Endodermal cell (in vitro differentiated cells): ENCODE results near the gene PET117. TPM values are rescaled to one million over a fixed set of nuclear protein-coding genes. Genes with fewer than 3 reads are reported as not detected.

ENCODE experiments used
- DNase-seq: peaks from one replicate; pipeline ENCODE4 v3.0.0-alpha.2; 2017
- H3K27ac ChIP-seq: 2 replicates; pipeline ENCODE4 v1.5.1; 2013; ENCODE audit warnings: mild to moderate bottlenecking, low read depth, low read length, moderate library complexity
- H3K27me3 ChIP-seq: 2 replicates; pipeline ENCODE4 v1.6.1; 2013; ENCODE audit warnings: mild to moderate bottlenecking, low read length, moderate library complexity; ENCODE audit not compliant: insufficient read depth, control insufficient read depth, poor library complexity, severe bottlenecking
- H3K36me3 ChIP-seq: 2 replicates; pipeline ENCODE4 v1.7.0; 2013; ENCODE audit warnings: mild to moderate bottlenecking, low read length, moderate library complexity; ENCODE audit not compliant: control insufficient read depth, insufficient read depth
- H3K4me1 ChIP-seq: one replicate; pipeline ENCODE4 v1.7.0; 2013; ENCODE audit warnings: low read length; ENCODE audit not compliant: control insufficient read depth, insufficient read depth
- H3K4me3 ChIP-seq: 2 replicates; pipeline ENCODE4 v1.5.1; 2013; ENCODE audit warnings: mild to moderate bottlenecking, low read length, moderate library complexity
- H3K9ac ChIP-seq: 2 replicates; pipeline ENCODE4 v1.6.1; 2013; ENCODE audit warnings: mild to moderate bottlenecking, low read length, moderate library complexity; ENCODE audit not compliant: poor library complexity, severe bottlenecking; ENCODE audit errors: extremely low read depth
- H3K9me3 ChIP-seq: 2 replicates; pipeline ENCODE4 v1.6.1; 2013; ENCODE audit warnings: mild to moderate bottlenecking, low read length, moderate library complexity; ENCODE audit not compliant: control insufficient read depth
- H3K27ac Mint-ChIP-seq: 2 replicates; pipeline ENCODE4 v1.8.0; 2020; ENCODE audit warnings: mixed read lengths
- H3K27me3 Mint-ChIP-seq: 2 replicates; pipeline ENCODE4 v1.8.0; 2021; ENCODE audit warnings: mild to moderate bottlenecking, mixed read lengths; ENCODE audit not compliant: insufficient read depth
- H3K36me3 Mint-ChIP-seq: 2 replicates; pipeline ENCODE4 v1.8.0; 2020; ENCODE audit warnings: low read depth, mixed read lengths
- H3K4me1 Mint-ChIP-seq: 2 replicates; pipeline ENCODE4 v1.8.0; 2020; ENCODE audit warnings: mixed read lengths
- H3K4me3 Mint-ChIP-seq: 2 replicates; pipeline ENCODE4 v1.8.0; 2020; ENCODE audit warnings: mild to moderate bottlenecking, moderate library complexity, mixed read lengths
- H3K9me3 Mint-ChIP-seq: 2 replicates; pipeline ENCODE4 v1.8.0; 2020; ENCODE audit warnings: mild to moderate bottlenecking, mixed read lengths
- CTCF ChIP-seq: fragments of 200-600 bp; sonication (generic); conservative IDR thresholded peaks from 2 replicates; pipeline ENCODE4 v1.5.0; 2021; ENCODE audit warnings: antibody characterized with exemption, mild to moderate bottlenecking
- WGBS, 2 experiments: methylation state at CpG; one replicate each; pipeline versions ENCODE4 v1.1.5 to v1.1.7; 2013; ENCODE audit warnings: missing lambda C conversion rate in 2 of 2, mixed read lengths in 1 of 2; ENCODE audit not compliant: insufficient coverage in 1 of 2, insufficient read length in 1 of 2; 5-methylcytosine and 5-hydroxymethylcytosine counted together
- total RNA-seq, 2 donors: library from RNA; stranded (reverse); fragmentation: NEBNext Ultra II Directional in 1 of 2; extraction: Animal tissue kit (Norgen Biotek cat#: 25700) in 1 of 2; gene quantifications; 2 replicates in 1 of 2; 3 replicates in 1 of 2; pipeline ENCODE4 v1.2.1, GENCODE V29; 2021

Gene PET117
- total RNA-seq, 2 donors from 2014 or later, result 34.2 to 44.4 TPM

DNA sequence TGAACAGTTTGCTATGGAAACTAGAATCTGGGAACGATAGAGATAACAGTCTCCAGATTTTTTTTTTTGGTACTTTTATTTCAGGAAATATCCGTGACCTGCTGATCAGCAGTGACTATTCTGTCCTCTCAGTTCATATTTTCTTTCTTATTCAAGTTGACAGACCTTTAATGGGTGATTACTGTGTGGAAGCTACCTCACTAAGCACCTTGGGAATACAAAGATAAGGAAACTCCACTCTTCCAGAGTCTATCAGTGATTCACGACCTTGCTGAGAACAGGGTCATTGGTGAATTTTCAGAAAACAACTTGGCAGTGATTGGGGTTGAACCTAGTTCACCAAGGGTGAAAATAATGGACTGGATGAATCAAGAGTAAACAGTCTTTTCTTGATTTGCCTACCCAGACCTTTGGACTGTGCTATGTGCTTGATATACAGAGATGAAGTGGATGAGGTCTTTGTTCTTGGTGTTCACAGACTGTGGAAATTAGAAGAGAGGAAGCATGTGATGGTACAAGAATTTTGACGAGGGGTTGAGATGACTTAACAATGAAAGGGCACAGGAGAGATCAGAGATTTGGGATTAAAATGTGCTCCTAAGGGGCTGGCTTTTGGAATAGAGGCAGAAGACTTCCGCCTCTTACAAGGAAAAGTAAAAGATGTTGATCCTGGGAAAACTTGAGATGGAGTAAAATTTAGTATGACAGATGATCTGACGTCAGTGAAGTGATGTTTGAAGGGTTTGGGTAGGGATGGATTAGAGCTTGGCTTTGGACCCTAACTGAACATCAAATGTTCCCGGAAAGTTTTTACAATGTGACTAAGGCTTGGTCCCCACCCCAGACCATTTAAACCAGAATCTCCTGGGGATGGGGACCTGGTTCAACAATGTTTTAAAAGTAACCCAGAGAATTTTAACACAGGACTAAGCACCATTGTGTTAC lies 1.2 kb downstream of the PET117 start:
- H3K9me3 ChIP-seq, result no peaks in the 10 kb centered on the region
- H3K36me3 ChIP-seq, result peaks cover 15% of the 10 kb centered on the region
- Mint-ChIP-seq H3K27me3 (no peaks in the 10 kb centered on the region), H3K4me1 (peaks cover 29% of the 10 kb centered on the region), H3K9me3 (no peaks in the 10 kb centered on the region), H3K36me3 (peaks cover 17% of the 10 kb centered on the region), H3K27ac (peak overlapping the region; percentile 0), H3K4me3 (peak overlapping the region; percentile 76)
- H3K4me1 ChIP-seq, result peaks cover 6% of the 10 kb centered on the region
- H3K27me3 ChIP-seq, result no peaks in the 10 kb centered on the region
- no peak for DNase-seq
- H3K9ac ChIP-seq, result peak overlapping the region; percentile 87
- TF ChIP-seq CTCF, result no peak
- 45 to 52% methylated on average over 5 to 7 of the region's 7 CpGs for WGBS, 2 experiments
- no peak overlapping the region for H3K27ac ChIP-seq
- peak overlapping the region; percentile 97 for H3K4me3 ChIP-seq

DNA sequence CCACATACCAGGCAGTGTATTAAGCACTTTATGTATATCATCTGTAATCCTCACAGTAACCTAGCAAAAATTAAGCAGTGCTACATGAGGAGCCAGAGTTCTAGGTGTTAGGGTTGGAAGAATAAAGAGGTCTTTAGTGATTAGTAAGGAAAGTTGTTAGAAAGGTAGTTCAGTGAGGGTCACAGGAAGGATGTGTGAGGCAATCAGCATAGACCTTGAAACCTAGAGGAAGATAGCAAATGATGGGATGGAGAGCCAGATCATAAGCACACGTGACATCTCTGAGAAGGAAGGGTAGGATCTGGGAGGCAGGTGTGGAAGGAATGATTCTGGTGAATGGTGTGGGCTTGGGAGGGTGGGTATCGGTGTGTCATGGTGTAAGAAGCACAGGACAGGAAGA lies 2.2 kb downstream of the PET117 start:
- no peaks in the 10 kb centered on the region for H3K27me3 Mint-ChIP-seq

DNA sequence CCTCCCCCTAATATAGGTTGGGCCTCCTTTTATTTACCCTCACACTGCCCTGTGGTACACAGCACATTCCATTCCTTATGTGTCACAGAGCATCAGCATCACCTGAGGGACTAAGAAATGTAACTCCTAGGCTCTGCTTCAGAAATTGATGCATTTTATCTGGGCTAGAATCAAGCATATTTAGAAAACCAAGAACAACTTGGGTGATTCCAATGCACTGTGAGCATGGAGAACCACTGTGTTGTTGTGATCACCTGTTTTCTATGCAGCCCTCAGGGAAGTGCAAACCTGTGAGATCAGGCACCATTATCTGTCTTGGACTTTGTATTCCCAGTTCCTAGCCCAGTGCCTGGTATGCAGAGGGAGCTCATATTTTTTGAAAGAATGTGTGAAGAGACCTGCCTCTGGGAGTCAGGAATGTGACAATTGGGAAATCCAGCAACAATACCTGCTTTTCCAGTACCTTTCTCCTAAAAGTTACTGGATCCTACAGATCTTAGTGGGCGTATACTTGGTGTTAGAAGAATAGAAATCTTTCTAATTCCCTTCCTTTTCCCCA lies 7.0 kb downstream of the PET117 start:
- no peaks in the 10 kb centered on the region for H3K9me3 Mint-ChIP-seq
- Histone ChIP-seq H3K36me3 (peaks cover 36% of the 10 kb centered on the region), H3K4me1 (peaks cover 13% of the 10 kb centered on the region), H3K4me3 (peak overlapping the region; percentile 39), H3K27me3 (no peaks in the 10 kb centered on the region), H3K9me3 (no peaks in the 10 kb centered on the region), H3K9ac (peak overlapping the region; percentile 44), H3K27ac (peak overlapping the region; percentile 34)
- H3K36me3 Mint-ChIP-seq, result peaks cover 43% of the 10 kb centered on the region
- no peak for TF ChIP-seq CTCF
- H3K27me3 Mint-ChIP-seq, result no peaks in the 10 kb centered on the region
- H3K27ac Mint-ChIP-seq, result peak overlapping the region; percentile 98
- peak overlapping the region; percentile 26 for H3K4me3 Mint-ChIP-seq
- 80% methylated on average over 1 of the region's 1 CpG; no CpG with 5 or more reads in 1 of the 2 experiments for WGBS, 2 experiments
- DNase-seq, result peak; percentile 67
- peaks cover 39% of the 10 kb centered on the region for H3K4me1 Mint-ChIP-seq

More for the DNA sequence above, 2.2 kb downstream of the PET117 start:
- peak overlapping the region; percentile 76 for H3K4me3 Mint-ChIP-seq
- H3K9ac ChIP-seq, result no peak overlapping the region
- peak overlapping the region; percentile 41 for H3K27ac Mint-ChIP-seq
- WGBS, 2 experiments, result 96% methylated on average over 2 of the region's 2 CpGs
- H3K4me3 ChIP-seq, result peak overlapping the region; percentile 97
- peaks cover 11% of the 10 kb centered on the region for H3K4me1 ChIP-seq
- DNase-seq, result no peak
- peaks cover 33% of the 10 kb centered on the region for H3K4me1 Mint-ChIP-seq
- H3K27me3 ChIP-seq, result no peaks in the 10 kb centered on the region
- peaks cover 15% of the 10 kb centered on the region for H3K36me3 ChIP-seq
- no peaks in the 10 kb centered on the region for H3K9me3 ChIP-seq
- peaks cover 24% of the 10 kb centered on the region for H3K36me3 Mint-ChIP-seq
- H3K9me3 Mint-ChIP-seq, result no peaks in the 10 kb centered on the region
- no peak overlapping the region for H3K27ac ChIP-seq
- TF ChIP-seq CTCF, result no peak
